SU-DHL-6 (cell line): ENCODE measurements around the gene NYNRIN.

ENCODE experiments used
- H2AFZ ChIP-seq: fragments of 200-600 bp; sonication (generic); 2 replicates; pipeline ENCODE4 v1.6.1; 2014; ENCODE audit warnings: low read depth, mild to moderate bottlenecking, moderate library complexity, mixed read lengths, antibody characterized with exemption, low read length; ENCODE audit not compliant: severe bottlenecking
- H3F3A ChIP-seq: fragments of 200-600 bp; shearing (Covaris generic); 2 replicates; pipeline ENCODE4 v1.6.0; 2016; ENCODE audit warnings: antibody characterized with exemption, mild to moderate bottlenecking; ENCODE audit not compliant: insufficient read depth
- H3K27ac ChIP-seq: fragments of 200-600 bp; sonication (generic); 2 replicates; pipeline ENCODE4 v1.5.1; 2016; ENCODE audit warnings: low read depth, mild to moderate bottlenecking, low read length, moderate library complexity, mixed read lengths
- H3K27me3 ChIP-seq: fragments of 200-600 bp; sonication (generic), shearing (Covaris generic); 2 replicates; pipeline ENCODE4 v1.6.0; 2014; ENCODE audit warnings: mild to moderate bottlenecking, low read length
- H3K36me3 ChIP-seq: fragments of 200-600 bp; sonication (generic); 2 replicates; pipeline ENCODE4 v1.6.1; 2014; ENCODE audit warnings: mild to moderate bottlenecking, low read length, mixed read lengths
- H3K4me2 ChIP-seq: fragments of 300-600, 200-600 bp; shearing (Covaris generic), sonication (generic); 2 replicates; pipeline ENCODE4 v1.6.0; 2014; ENCODE audit warnings: low read length, low read depth, mild to moderate bottlenecking; ENCODE audit not compliant: poor library complexity, severe bottlenecking
- H3K4me3 ChIP-seq: fragments of 200-600 bp; sonication (generic); 2 replicates; pipeline ENCODE4 v1.5.1; 2014; ENCODE audit warnings: antibody characterized with exemption, low read length, mild to moderate bottlenecking, mixed read lengths; ENCODE audit not compliant: insufficient read depth, poor library complexity, severe bottlenecking
- H3K79me2 ChIP-seq: fragments of 200-600 bp; sonication (generic); 2 replicates; pipeline ENCODE4 v1.6.1; 2014; ENCODE audit warnings: mild to moderate bottlenecking, low read length, moderate library complexity; ENCODE audit not compliant: insufficient read depth
- H3K9ac ChIP-seq: fragments of 200-600 bp; sonication (generic); 2 replicates; pipeline ENCODE4 v1.7.0; 2014; ENCODE audit warnings: mild to moderate bottlenecking, low read length
- H3K9me2 ChIP-seq: fragments of 200-600 bp; sonication (generic); replicated peaks from 2 replicates; pipeline ENCODE4 v1.6.1; 2014; ENCODE audit warnings: low read length; ENCODE audit not compliant: insufficient read depth
- H3K9me3 ChIP-seq: fragments of 200-600 bp; sonication (generic); 2 replicates; pipeline ENCODE4 v1.6.1; 2014; ENCODE audit warnings: low read length, mixed read lengths; ENCODE audit not compliant: insufficient read depth
- H4K20me1 ChIP-seq: fragments of 200-600 bp; sonication (generic); 2 replicates; pipeline ENCODE4 v1.6.1; 2014; ENCODE audit warnings: low read depth, mild to moderate bottlenecking, antibody characterized with exemption, low read length, moderate library complexity, mixed read lengths
- EZH2phosphoT487 ChIP-seq: fragments of 200-600 bp; sonication (generic), shearing (Covaris generic); conservative IDR thresholded peaks from 2 replicates; pipeline ENCODE4 v1.6.1; 2018; ENCODE audit warnings: mild to moderate bottlenecking, antibody characterized with exemption, low read length, moderate library complexity, mixed read lengths
- TF ChIP-seq, protein P1 (sequence below): fragments of 200-600 bp; sonication (generic); IDR thresholded peaks from one replicate; pipeline ENCODE4 v1.5.1; 2017; ENCODE audit warnings: antibody characterized with exemption, mild to moderate bottlenecking, low read length, moderate library complexity; ENCODE audit not compliant: insufficient read depth, poor library complexity, severe bottlenecking

NYNRIN gene

DNA sequence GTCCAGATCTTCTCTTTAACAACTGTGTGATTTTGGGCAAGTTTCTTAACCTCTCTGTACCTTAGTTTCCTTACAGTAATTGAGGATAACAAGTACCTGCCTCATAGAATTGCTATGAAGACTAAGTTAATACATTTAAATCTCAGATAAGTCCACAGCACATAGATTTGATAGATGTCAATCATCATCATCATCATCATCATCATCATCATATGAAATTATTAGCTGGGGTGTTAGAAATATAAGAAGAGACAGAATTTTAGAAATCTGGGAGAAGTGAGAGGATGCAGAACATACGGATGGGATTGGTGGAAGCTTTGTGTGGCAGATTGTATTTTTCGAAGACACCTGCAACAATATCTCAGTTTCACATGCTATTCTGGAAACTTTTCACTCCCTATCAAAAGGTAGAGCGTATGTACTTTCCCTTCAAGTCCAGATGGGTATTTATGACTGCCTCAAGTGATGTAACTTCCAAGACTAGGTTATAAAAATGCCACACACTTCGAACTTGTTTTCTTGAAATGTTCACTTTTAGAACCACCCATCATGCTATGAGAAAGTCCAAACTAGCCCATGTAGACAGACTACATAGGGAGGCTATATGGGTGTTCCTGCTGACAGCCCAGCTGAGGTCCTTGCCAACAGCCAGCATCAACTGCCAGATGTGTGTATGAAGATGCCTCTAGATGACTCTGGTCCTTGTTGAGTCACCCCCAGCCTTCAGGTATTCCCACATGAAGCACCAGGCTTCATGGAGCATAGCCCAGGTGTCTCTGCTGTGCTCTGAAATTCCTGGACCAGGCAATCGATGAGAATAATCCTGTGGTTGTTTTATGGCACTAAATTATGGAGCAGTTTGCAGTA, 64.4 kb downstream of the NYNRIN start:
- Histone ChIP-seq H3F3A (no peaks in the 10 kb centered on the region), H3K27ac (no peak overlapping the region)

DNA sequence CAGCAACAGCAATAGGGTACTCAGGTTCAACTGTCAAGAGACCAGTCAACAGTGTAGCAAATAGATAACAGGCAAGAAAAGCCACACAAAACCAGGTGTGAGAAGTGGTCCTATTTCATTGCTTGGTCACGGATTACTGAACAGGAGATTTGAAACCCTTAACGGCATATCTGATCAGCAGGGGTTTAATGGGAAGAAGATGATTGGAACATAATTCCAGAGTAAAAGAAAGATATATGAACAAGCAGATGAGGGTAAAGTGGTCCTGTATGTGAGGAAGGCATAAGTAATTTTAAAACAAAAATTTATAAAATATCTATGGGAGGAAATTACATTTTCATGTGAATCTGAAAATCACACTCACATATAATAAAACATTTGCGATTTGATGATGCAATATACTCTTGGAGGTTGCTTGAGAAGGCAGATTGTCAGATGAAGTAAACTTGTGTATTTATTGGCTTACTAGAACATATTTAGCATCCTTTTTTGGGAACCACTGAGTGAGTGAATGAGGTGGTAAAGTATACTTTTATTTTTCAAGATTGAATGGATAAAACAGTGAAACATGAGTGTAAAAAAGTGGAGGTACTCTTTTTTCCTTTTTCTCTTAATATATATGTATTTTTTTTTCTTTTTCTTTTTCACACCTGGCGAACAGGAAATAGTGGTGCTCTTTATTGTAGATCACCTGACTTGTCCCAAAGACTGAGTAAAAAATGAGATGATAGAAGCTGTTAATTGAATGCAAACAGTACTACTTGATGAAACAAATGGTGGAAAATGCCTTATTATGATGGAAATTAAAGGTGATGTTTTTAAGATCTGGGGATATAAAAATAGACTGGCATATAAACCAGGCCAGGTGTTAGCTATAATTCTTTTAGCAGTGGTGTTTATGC, 65.3 kb downstream of the NYNRIN start:
- Histone ChIP-seq H3F3A (no peaks in the 10 kb centered on the region), H3K27me3 (no peaks in the 10 kb centered on the region), H3K4me2 (no peak overlapping the region), H3K9ac (no peak overlapping the region), H3K9me3 (no peaks in the 10 kb centered on the region), H3K36me3 (no peaks in the 10 kb centered on the region), H2AFZ (no peak overlapping the region), H4K20me1 (no peaks in the 10 kb centered on the region), H3K4me3 (no peak overlapping the region), H3K9me2 (no peaks in the 10 kb centered on the region), H3K79me2 (no peaks in the 10 kb centered on the region), H3K27ac (no peak overlapping the region)
- no peak for TF ChIP-seq EZH2phosphoT487
- TF ChIP-seq, protein P1, sequence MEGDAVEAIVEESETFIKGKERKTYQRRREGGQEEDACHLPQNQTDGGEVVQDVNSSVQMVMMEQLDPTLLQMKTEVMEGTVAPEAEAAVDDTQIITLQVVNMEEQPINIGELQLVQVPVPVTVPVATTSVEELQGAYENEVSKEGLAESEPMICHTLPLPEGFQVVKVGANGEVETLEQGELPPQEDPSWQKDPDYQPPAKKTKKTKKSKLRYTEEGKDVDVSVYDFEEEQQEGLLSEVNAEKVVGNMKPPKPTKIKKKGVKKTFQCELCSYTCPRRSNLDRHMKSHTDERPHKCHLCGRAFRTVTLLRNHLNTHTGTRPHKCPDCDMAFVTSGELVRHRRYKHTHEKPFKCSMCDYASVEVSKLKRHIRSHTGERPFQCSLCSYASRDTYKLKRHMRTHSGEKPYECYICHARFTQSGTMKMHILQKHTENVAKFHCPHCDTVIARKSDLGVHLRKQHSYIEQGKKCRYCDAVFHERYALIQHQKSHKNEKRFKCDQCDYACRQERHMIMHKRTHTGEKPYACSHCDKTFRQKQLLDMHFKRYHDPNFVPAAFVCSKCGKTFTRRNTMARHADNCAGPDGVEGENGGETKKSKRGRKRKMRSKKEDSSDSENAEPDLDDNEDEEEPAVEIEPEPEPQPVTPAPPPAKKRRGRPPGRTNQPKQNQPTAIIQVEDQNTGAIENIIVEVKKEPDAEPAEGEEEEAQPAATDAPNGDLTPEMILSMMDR, result no peak

More for the DNA sequence above, 64.4 kb downstream of the NYNRIN start:
- Histone ChIP-seq H3K9ac (no peak overlapping the region), H3K79me2 (no peaks in the 10 kb centered on the region), H3K4me3 (no peak overlapping the region), H4K20me1 (no peaks in the 10 kb centered on the region), H3K9me3 (no peaks in the 10 kb centered on the region), H3K4me2 (no peak overlapping the region), H3K9me2 (no peaks in the 10 kb centered on the region), H3K36me3 (no peaks in the 10 kb centered on the region), H2AFZ (no peak overlapping the region), H3K27me3 (no peaks in the 10 kb centered on the region)
- TF ChIP-seq, protein P1, result no peak
- no peak for TF ChIP-seq EZH2phosphoT487

DNA sequence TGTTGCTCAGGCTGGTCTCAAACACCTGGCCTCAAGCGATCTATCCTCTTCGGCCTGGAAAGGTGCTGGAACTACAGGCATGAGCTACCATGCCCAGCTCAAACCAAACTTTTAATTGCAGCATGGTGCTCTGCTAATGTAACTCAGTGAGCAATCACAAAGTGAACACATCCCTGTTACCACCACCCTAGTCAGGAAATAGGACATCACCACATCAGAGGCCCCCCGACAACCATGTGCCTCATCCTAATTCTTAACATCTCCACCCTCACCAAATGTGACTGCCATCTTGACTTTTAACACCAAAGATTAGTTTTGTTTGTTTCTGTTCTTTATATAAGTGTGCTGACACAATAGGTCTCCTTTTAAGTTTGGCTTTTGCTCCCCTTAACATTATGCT, 66.6 kb downstream of the NYNRIN start:
- no peak overlapping the region for H2AFZ ChIP-seq
- no peak overlapping the region for H3K4me3 ChIP-seq
- TF ChIP-seq, protein P1, result no peak
- no peak for TF ChIP-seq EZH2phosphoT487
- no peaks in the 10 kb centered on the region for H3K27me3 ChIP-seq
- H3K9me2 ChIP-seq, result no peaks in the 10 kb centered on the region
- no peak overlapping the region for H3K9ac ChIP-seq
- no peaks in the 10 kb centered on the region for H3F3A ChIP-seq
- H3K36me3 ChIP-seq, result no peaks in the 10 kb centered on the region
- no peaks in the 10 kb centered on the region for H4K20me1 ChIP-seq
- H3K4me2 ChIP-seq, result no peak overlapping the region
- no peaks in the 10 kb centered on the region for H3K9me3 ChIP-seq
- no peaks in the 10 kb centered on the region for H3K79me2 ChIP-seq
- no peak overlapping the region for H3K27ac ChIP-seq
